Amniotic stem cell (primary cell): ENCODE measurements around the gene PDZD4.

Experiments
- DNase-seq: peaks from one replicate; lab custom pipeline; 2025; lab: John Stamatoyannopoulos, UW

PDZD4 gene

DNA sequence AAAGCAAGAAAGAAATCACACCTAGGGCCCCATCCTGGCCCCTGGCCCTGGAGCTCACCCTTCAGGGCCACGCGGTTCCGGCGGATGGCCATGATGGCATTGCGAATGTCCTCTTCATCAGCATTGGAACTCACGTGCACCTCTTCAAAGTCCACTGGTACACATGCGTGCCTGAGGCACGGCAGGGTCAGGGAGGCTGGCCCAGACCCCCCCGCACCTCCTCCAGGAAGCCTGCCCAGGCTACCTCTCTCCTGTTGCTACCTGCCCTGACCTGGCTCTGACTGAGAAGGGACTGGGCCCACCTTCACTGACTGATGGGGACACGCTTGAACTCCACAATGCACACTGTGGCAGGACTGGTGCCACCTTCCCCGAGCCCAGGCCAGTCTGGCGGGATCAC lies 40.7 kb downstream of the PDZD4 start:
- no peak for DNase-seq

DNA sequence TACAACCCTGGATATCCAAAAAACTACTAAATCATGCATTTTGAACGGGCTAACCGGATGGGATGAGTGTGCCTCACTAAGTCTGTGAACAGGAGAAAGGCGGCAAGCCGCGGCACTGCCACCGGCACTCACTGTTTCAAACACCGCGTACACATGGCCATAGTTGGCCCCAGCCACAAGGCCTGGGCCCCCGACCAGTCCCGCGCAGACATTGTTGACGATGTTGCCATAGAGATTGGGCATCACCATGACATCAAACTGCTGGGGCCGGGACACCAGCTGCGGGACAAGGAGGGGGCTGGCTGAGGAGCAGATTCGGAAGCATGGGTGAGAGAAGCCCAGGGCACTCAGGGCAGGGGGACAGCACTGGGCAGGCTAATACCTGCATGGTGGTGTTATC lies 43.7 kb downstream of the PDZD4 start:
- DNase-seq: no peak

DNA sequence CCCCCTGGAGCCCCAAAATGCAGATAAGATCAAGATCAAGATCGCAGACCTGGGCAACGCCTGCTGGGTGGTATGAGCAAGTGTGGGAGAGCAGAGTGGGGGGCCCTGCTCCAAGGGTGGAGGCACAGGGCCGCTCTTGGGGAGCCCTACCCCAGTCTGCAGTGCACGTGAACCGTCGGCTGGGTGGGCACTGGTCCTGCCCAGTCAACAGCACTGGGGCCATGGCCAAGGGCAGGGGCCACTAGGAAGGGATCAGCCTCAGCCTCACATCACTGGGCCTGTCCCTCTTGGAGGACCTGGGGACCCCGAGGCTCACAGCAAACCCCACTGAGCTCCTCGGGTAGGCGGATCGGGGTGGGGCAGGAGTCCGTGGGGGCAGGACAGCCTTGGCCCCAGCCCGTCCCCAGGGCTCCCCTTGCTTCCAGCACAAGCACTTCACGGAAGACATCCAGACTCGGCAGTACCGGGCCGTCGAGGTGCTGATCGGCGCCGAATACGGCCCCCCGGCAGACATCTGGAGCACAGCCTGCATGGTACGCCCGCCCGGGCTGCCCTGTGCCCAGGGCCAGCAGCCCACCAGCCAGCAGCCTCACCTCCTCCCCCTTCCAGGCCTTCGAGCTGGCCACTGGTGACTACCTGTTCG lies 45.9 kb downstream of the PDZD4 start:
- DNase-seq: no peak

DNA sequence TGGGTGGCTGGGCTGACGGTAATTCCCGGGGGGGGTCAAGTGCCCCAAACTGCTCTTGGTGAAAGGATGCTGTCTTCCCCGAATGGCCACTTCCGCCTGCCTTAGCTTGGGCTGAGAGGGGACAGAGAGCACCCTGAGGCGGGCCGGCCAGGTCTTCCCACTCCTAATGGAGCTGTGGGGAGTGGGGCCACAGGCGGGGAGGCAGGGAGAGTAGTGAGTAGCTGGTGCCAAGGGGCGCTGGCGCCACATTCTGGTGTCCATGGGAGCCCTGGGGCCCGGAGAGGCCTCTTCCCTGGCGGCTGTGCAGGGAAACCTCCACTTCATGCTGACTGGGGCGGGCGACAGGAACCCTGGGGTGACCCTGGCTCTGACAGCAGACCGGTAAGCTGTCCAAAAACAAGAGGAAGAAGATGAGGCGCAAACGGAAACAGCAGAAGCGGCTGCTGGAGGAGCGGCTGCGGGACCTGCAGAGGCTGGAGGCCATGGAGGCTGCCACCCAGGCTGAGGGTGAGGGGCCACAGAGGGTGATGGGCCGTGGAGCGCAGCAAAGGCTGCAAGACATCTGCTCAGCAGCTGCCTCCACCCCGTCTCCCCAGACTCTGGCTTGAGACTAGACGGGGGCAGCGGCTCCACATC lies 46.8 kb downstream of the PDZD4 start:
- DNase-seq: no peak

DNA sequence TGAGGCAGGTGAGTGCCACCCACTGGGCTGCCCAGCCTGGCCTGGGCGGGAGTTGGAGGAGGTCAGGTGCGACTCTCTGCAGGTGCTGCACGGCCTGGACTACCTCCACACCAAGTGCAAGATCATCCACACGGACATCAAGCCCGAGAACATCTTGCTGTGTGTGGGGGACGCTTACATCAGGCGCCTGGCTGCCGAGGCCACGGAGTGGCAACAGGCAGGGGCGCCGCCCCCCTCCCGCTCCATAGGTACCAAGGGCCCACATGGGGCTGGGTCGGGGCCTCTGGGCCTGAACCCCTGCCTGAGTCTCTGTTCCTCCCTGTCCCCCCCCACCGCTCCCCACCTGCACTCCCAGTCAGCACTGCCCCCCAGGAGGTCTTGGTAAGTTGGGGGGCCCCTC lies 47.5 kb downstream of the PDZD4 start:
- DNase-seq: no peak

DNA sequence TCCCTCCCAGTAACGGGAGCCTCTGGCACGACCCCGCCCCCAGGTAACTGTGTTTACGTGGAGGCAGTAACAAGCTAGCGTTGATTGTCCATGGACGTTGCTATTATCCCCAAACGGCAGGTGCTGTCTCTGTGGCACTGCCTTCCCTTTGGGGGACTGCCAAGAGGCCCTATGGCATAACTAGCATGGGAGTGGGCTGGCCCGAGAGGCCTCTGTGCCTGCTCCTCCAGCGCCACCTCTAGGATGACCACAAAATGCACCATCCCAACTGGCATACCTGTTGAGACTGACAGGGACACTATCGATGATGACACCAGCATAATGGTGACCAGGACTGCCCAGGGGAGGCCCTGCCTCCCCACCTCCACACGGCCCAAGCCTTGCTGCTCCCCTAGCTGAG lies 48.0 kb downstream of the PDZD4 start:
- no peak for DNase-seq

DNA sequence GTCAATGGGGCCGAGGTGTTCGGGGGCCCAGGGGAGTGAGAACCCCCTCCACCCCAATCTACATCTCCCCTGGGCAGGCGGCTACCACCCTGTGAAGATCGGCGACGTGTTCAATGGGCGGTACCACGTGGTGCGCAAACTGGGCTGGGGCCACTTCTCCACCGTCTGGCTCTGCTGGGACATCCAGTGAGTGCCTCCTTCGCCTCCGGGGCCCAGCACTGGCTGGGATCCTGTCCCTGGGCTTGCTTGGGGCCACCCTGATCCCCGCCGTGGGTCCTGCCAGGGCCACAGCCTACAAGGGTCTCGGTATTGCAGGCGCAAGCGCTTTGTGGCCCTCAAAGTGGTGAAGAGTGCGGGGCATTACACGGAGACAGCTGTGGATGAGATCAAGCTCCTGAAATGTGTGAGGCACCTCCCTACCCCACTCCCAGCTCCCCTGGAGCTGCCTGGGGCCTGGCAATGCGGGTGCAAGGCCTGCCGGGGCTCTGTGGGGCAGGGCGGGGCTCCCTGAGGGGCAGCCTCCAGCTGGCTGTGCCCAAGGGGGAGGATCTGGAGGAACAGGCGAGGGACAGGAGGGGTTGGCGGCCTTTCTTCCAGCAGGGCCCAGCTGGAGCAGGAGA lies 48.8 kb downstream of the PDZD4 start:
- DNase-seq: no peak

DNA sequence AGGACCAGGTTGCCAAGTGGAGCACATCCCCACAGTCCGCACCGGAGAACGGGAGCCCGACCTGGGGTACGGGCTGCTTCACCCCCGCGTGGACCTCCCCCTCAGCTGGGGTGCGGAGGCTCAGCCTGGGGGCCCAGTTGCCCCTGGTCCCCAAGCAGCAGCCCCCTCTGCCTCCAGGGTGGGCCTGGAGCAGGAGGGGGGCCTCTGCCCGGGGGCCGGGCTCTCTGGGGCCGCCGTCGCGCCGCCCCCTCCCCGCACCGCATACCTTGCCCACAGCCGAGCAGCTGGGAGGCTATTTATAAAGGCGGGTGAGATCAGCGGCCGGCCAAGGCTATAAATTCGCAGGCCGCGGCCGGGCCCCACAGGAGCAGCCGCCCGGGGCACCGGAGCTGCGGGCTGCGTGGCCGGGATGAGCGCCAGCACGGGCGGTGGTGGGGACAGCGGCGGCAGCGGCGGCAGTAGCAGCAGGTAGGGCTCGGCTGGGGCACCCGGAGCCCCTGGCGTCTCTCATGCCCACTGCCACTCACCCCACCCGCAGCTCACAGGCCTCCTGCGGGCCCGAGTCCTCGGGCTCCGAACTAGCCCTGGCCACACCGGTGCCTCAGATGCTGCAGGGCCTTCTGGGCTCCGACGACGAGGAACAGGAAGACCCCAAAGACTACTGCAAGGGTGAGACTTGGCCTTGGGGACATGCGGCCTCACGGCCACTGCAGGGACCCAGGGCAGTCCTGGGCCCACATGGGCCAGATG lies 49.5 kb downstream of the PDZD4 start, which contains the start of gene SRPK3:
Gene SRPK3 (plus strand): TSS at position 364 of the 750 bp plus-strand sequence. CDS start 46 bp downstream, at position 410.
- DNase-seq: no peak

DNA sequence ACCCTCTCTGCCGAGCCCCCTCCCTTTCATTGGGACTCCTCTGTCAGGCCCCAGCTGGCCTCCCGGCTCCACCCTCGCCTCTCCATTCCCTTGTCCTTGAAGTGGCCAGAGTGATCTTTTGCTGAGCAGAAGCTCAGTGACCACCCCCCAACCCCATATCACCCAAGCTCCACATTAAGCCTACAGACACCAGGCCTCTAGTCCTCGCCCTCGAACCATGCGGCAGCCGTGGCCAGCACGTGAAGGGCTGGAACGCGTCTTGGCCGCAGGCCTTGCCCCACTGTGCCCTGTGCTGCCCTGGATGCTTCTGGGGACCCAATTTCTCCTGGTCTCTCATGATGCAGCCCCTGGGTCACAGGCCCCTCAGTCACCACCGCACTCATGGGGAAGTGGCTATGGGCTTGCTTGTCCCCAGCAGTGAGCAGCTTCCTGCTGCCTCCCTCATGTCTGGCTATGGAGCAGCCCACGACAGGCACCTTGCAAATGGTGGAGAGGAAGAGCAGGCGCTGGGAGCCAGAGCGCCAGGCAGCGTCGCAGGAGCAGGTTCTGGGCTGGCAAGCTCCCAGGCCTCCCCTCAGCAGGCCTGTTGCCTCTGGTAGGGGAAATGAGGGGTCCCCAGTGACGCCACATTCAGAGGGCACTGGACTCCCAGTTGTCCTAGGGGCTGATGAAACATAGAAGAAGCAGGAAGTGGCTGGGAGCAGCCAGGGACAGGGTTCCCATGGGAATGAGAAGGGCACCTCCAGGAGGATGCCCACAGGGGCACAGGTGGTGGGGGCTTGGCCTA lies 50.3 kb downstream of the PDZD4 start:
- no peak for DNase-seq

DNA sequence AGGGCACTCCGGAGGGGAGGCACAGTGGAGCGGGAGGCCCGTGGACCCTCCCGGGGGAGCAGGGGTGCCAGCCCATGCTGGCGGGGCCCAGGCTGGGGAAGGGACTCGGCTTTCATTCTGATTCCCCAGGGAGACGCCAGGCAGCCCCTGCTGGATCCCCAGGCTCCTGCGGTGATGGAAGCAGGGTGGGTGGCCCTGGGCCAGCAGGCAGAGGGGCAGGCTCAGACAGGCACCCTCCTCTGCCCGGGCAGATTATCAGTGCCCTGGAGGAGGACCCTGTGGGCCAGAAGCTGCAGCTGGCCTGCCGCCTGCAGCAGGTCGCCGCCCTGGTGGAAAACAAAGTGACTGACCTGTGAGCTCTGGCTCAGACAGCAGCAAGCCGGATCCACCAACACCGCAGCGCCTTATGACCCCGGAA lies 51.7 kb downstream of the PDZD4 start:
- no peak for DNase-seq

DNA sequence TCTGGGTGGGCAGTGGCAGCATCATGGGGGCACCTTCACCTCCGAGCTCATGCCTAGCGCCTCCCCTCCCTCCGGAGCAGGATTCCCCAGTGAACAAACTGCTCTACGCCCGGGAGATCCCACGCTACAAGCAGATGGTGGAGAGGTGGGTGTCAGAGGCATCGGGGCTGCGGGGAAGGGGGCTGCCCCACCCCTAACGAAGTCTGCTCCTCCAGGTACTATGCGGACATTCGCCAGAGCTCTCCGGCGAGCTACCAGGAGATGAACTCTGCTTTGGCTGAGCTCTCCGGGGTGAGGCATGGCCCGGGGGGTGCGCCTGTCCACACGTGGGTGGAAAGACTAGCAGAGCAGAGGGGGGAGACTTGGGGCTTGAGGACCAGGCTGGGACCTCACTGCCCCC lies 52.2 kb downstream of the PDZD4 start:
- DNase-seq: no peak

DNA sequence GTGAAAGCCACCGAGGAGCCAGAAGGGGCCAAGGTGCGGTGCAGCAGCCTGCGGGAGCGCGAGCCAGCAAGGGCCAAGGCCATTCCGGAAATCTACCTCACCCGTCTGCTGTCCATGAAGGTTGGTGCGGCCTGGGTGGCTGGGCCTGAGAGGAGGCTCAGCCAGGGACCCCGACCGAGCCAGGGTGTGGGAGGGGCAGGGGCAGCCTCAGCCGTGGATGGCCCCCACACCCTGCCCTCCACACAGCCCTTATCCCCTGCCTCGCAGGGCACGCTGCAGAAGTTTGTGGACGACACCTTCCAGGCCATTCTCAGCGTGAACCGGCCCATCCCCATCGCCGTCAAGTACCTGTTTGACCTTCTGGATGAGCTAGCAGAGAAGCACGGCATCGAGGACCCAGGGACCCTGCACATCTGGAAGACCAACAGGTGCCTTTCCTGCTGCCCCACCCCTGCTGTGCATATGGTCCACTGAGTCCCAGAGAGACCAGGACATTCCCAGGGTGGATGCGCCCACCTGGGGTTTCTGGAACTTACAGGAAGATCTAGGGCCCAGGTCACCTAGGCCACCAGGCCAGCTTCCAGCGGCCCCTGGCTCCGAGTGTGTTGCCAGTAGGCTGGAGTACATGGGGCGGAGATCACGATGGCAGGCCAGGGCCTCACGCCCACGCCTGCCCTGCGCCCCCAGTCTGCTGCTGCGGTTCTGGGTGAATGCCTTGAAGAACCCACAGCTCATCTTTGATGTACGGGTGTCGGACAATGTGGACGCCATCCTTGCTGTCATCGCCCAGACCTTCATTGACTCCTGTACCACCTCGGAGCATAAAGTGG lies 52.9 kb downstream of the PDZD4 start:
- DNase-seq: no peak

DNA sequence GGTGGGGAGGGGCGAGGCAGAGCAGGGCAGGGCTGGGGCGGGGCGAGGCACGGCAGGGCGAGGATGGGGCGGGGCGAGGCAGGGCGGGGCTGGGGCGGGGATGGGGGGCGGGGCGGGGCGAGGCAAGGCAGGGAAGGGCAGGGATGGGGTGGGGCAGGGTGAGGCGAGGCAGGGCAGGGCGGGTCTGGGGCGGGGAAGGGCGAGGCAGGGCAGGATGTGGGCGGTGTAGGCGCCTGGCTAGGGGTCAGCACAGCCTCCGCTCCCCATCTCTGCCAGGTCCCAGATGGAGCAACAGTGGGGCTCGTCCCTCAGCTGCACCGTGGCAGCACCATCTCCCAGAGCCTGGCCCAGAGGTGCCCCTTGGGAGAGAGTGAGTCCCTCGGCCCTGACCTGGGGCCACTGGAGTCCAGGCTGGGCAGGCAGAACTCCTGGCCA lies 53.7 kb downstream of the PDZD4 start:
- DNase-seq: no peak

DNA sequence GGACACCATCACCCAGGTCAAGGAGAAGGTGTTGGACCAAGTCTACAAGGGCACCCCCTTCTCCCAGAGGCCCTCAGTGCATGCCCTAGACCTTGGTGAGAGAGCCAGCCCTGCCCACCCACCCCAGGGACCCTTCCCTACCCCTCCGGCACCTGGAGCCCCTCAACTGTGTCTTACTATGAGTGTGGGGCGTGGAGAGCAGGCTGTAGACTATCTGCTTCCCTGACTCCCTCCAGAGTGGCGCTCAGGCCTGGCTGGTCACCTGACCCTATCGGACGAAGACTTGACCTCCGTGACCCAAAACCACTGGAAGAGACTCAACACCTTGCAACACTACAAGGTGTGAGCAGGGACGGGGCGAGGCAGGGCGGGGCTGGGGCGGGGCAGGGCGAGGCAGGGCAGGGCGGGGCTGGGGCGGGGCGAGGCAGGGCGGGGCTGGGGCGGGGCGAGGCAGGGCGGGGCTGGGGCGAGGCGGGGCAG lies 54.2 kb downstream of the PDZD4 start:
- no peak for DNase-seq

DNA sequence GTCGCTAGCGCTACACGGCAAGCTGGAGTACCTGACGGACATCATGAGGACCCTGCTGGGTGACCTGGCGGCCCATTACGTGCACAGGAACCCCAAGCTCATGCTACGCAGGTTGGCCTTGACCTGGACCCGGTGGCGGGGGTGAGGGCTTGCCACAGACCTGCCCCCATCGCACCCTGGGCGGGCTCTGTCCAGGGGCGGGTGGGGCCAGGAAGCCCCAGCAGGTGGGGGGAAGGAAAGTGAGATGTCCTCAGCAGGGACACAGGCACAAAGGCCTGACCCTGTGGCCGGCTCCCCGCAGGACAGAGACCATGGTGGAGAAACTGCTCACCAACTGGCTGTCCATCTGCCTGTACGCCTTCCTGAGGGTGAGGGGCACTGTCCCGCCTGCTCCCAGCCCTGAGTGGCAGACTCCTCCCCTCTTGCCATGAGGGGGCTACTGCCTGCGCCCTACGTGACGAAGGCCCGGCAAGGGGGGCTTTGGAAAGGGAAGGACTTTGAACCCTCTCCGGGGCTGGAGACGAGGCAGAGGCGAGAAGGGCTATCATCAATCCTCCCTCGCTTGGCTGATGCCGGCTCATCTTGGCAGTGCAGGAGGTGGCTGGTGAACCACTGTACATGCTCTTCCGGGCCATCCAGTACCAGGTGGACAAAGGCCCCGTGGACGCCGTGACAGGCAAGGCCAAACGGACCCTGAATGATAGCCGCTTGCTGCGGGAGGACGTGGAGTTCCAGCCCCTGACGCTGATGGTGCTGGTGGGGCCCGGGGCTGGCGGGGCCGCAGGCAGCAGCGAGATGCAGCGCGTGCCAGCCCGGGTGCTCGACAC lies 54.8 kb downstream of the PDZD4 start:
- no peak for DNase-seq

DNA sequence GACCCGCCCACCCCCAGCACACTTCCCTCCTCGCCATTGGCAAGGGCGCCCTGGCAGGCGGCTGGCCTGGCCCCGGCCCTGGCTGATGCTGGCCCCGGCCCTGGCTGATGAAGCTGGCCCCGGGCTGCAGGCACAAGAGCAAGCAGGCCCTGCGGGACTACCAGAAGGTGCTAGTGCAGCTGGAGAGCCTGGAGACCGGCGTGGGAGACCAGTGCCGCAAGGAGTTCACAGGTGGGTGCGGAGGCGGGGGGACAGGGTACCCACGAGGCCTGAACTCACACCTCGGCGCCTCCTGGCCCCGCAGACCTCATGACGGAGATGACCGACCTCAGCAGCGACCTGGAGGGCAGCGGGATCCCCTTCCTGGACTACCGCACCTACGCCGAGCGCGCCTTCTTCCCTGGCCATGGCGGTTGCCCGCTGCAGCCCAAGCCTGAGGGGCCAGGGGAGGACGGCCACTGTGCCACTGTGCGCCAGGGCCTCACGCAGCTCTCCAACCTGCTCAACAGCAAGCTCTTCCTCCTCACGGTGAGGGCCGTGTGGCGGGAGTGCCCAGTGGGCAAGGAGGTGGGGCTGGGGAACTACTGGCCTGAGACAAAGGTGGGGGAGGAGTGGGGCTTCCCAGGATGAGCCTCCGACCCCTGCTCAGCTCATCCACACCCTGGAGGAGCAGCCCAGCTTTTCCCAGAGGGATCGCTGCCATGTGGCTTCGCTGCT lies 55.6 kb downstream of the PDZD4 start:
- DNase-seq: no peak

DNA sequence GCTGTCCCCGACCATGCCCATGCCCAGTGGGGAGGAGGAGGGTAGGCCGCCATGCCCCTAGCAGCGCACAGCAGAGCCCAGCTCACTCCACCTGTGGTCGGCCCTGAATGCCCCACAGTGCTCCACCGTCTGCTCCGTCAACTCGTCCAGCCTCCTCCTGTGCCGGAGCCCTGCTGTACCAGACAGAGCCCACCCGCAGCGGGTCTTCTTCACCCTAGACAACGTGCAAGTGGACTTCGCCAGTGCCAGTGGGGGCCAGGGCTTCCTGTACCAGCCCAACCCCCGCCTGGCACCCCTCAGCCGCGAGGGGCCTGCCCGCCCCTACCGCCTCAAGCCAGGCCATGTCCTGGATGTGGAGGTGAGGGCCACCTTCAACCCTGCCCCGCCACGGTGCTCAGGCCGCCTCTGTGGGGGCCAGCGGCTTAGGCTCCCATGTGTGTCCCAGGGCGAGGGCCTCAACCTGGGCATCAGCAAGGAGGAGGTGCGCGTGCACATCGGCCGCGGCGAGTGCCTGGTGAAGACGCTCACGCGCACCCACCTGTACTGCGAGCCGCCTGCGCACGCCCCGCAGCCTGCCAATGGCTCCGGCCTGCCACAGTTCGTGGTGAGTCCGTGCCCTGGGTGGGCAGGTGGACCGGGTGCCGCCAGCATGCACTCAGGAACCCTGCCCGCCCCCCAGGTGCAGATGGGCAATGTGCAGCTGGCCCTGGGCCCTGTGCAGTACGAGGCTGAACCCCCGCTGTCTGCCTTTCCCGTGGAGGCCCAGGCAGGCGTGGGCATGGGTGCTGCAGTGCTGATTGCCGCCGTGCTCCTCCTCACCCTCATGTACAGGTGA lies 56.4 kb downstream of the PDZD4 start:
- no peak for DNase-seq

DNA sequence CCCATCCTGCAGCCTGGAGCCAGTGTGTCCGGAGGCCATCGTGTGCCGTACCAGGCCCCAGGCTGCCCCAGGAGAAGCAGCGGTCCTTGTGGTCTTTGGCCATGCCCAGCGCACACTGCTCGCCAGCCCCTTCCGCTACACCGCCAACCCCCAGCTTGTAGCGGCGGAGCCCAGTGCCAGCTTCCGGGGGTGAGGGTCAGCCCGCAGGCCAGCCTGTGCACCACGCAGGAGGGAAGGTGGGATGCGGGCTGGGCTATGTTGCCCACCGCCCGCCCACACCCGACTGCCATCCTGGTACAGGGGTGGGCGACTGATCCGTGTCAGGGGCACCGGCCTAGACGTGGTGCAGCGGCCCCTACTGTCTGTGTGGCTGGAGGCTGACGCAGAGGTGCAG lies 57.1 kb downstream of the PDZD4 start:
- no peak for DNase-seq
